Measurements from ENCODE around the gene FOXN3.

- TF ChIP-seq CTCF (IDR thresholded peaks at IDR 0.05), result no peak
- no peak for TF ChIP-seq POLR2A (IDR thresholded peaks at IDR 0.05)
Measured at GRCh38 chr14:89312932-89313331, 104.1 kb downstream of the FOXN3 start.
